NCI-H1694 (cell line): ENCODE measurements around the gene MTTP.

Experiments used
- DNase-seq: peaks from one replicate; lab custom pipeline; 2025; lab: John Stamatoyannopoulos, UW

The MTTP gene

DNA sequence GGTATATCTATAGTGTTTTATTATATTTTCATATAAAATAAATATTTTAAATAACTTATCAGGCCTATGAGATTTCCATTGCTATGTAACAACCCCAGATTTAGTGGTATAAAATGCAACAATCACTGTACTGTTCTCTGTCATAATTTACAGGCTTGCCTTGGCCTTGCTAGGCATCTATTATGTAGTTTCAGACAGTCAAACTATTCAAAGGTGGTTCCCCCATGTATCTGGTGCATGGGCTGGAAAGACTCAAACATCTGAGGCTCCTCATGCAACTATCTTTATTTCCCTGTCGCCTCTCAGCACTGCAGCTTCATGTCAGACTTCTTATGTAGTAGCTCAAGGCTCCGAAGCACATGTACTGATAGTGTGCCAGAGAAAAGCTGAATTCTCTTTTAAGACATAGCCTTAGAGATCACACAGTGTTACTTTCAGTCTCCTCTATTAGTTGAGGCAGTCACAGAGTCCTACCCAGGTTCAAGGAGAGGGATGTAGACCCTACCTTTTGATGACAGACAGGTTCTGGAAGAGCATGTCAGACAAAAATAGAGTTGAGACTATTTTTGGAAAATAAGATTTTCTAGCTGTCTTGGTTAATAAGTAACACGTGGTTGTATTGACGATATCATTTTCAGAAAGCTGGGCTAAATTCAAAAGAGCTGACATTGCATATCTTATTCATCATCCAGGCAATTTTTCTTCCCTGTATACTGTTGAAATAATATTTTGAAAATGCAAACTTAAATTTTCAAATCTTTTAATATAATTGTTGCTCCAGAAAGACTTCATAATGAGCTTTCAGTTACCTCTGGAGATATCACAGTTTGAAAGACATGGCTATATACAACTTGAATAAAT, 19.4 kb downstream of the MTTP start:
- no peak for DNase-seq

- DNase-seq: no peak
These were observed 20.2 kb downstream of the MTTP start for GRCh38 chr4:99594818-99595217.

GRCh38 chr4:99606716-99607115, 32.1 kb downstream of the MTTP start:
- no peak for DNase-seq

- no peak for DNase-seq
These were observed 33.8 kb downstream of the MTTP start for GRCh38 chr4:99608417-99608816.

DNA sequence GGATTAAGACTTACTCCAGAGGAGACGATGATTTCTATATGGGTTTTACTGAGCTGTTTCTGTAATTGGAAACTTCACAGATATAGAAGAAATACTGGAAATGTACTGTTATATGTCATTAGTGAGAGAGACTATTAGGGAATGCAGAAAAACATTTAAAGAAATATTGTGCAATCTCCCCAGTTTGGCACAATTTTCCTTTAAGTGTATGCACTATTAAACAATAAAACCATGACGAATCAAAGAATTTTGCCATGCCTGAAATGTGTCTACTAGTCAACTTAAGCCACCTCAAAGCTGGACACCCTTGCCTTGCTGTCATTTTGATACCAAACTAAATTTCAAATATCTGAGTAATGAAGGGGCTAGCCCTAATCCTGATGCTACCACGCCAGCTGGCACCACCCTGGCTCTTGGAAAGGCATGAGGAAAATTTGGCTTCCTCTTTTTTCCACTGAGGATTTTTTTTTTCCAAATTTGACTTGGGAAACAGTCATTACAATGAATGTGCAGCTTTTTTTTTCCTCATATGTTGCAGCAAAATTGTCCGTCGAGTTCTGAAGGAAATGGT, 36.1 kb downstream of the MTTP start:
- no peak for DNase-seq

GRCh38 chr4:99612281-99612680, 37.7 kb downstream of the MTTP start:
- no peak for DNase-seq

DNA sequence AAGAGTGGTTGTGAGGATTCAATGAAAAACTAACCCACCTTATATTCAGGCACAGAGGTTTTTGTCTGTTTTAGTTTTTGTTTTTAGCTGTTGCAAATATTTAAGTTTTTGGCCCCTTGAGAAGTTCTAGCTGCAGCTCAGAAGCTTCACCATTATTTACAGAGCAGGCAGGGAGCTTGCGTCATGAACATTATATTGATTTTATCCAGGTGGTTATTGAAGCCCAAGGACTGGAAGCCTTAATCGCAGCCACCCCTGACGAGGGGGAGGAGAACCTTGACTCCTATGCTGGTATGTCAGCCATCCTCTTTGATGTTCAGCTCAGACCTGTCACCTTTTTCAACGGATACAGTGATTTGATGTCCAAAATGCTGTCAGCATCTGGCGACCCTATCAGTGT, 38.1 kb downstream of the MTTP start:
- DNase-seq: no peak

GRCh38 chr4:99614491-99614890, 39.9 kb downstream of the MTTP start:
- no peak for DNase-seq

DNA sequence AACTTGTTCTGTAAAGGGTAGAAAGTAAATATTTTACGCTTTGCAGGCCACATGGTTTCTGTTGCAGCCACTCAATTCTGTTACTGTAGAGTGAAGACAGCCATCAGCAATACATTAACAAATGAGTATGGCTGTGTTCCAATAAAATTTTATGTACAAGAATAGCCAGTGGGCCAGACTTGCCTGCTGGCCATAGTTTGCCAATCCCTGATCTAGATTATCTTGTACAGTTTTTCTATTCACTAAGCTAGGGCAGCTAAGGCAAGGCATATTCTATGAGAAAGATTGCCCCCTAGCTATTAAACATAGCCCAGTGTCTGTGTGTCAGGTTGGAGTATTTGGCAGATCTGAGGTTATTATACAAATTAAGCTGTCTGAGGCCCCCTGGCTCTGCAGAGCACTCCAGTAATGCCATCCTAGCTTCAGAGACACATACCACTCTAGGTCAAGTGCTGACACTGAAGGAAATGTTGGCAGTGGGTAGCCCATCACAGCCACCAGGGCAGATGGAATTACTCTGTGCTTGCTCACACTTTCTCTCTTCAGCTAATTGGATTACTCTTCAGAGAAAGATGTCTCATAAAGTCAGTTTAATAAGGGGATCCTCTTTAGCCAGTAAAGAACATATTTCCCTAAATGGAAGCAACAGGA, 40.7 kb downstream of the MTTP start:
- DNase-seq: no peak

DNA sequence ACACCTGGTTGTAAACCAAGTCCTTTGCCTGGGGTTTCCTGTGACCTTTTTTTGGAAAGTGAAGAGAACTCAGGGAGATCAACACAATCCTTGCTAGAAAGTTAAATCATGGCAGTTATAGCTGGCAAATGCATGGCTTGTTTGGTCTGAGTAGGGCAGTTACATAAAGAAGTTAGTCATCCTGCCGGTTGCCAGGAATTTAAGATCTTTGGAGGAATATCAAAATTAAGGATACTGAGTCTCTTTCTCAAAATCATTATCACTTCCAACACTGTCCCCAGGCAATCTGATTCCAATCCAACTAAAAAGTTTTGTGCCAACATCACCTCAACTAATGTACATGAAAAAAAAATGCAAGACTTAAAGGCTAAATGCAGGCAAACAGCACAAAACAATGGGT, 42.8 kb downstream of the MTTP start:
- DNase-seq: no peak

GRCh38 chr4:99622341-99622740, 47.7 kb downstream of the MTTP start:
- DNase-seq: no peak

DNA sequence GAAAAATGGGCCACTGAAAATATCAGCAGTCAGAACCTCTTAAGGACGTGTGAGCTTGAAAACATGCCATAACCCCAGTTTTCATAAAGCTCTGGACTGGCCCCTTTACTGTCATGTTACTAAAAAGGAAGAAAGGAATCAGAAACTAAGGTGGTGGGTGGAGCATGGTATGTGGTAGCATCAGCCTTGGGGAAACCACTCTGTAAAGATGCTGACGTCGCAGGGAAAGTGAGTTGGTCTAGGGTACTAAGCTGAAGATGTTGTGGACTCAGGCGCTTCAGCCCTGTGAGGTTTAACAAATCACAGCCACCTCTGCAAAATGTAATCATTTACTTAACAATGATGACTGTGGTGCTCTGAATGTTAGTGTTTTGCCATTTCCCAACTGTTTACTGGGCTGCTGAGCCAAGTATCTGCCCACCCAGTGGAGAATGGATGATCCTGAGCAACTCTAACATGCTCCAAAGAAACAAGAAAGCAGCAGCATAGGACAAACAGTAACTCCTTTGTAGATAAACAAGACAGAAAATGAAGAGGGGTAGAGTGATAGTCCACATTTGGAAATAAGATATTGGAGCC, 49.6 kb downstream of the MTTP start:
- DNase-seq: no peak

- no peak for DNase-seq
These were observed 50.7 kb downstream of the MTTP start for GRCh38 chr4:99625369-99625768.

DNA sequence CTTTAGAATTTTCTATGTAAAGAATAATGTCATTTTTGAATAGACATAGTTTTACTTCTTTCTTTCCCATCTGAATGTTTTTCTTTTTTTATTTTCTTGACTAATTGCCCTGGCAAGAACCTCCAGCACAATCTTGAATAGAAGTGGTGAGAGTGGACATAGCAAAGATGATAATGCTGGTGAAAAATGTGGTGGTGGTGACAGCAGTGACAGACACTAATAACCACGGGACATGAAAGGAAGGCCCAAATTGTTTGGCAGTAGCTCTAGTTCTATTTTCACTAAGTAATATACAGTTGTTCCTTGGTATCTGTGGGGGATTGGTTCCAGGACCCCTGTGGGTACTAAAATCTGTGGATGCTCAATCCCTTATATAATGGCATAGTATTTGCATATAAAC, 53.4 kb downstream of the MTTP start:
- no peak for DNase-seq

DNA sequence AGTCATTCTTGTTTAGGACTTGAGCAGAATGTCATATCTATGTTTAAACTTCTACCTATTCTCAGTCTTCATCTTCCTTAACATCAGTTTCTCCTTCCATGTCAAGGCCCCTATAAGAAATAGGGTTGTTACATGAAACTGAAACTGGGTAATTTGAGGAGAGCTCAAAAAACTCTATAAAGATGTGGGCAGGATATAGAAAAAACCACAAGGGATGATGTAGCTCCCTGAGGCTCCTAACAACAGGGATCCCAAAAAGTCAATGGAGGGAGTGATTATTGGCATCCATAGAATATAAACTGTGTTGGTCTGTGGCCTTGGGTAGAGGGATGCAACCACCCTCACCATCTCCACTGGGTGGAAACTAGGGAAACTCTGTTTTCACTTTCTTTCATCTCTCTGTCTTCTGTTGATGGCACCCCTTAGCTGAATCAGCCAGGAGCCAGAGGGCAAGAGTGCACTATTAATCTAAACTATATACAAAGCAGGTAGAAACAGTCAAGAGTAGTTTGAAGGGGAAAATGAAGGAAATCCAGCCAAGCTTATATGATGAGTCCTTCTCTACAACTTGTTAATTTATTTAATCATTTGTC, 55.4 kb downstream of the MTTP start:
- no peak for DNase-seq

DNA sequence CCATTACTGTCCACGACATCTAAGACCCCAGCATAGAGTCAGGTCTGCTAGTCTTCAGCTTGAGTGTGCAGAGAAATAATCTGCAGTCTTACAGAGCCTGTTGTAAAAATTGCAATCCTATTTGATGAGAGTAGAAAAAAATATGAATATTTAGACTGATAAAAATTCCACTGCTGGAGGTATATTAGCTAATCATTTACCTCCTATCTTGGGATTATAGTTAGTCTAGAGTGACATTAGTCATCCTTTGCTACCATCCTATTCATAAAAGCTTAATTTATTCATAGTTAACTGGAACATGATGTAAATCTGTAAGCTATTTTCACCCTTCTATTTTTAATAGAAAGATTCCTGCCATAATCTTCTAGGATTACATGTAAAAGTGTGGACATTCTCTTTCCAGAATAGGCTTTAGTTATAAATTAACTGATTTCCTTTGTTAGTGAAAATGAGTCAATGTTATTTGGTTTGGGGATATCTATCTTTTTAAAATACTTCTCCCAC, 56.3 kb downstream of the MTTP start:
- no peak for DNase-seq

- no peak for DNase-seq
These were observed 59.1 kb downstream of the MTTP start for GRCh38 chr4:99633772-99634171.

GRCh38 chr4:99634742-99635360, 60.2 kb downstream of the MTTP start:
- no peak for DNase-seq

GRCh38 chr4:99635601-99636000, 61.0 kb downstream of the MTTP start:
- DNase-seq: no peak

- DNase-seq: no peak
These were observed 61.8 kb downstream of the MTTP start for GRCh38 chr4:99636422-99636821.

GRCh38 chr4:99637174-99637573, 62.5 kb downstream of the MTTP start:
- no peak for DNase-seq

- DNase-seq: no peak
These were observed 66.1 kb downstream of the MTTP start for GRCh38 chr4:99640676-99641075.
